Measurements from ENCODE around the gene KIAA1549. TPM values are rescaled to one million over a fixed set of nuclear protein-coding genes. Genes with fewer than 3 reads are reported as not detected.
A peak's percentile ranks its signal among the peaks of the same experiment; 100 is the strongest.
"Not testable (repeated sequence)": the region's sequence is repeated elsewhere in the genome, so short reads cannot be mapped to it uniquely, and the experiment has no call there.

The KIAA1549 gene
- total RNA-seq, 4 donors from 2014 or later: 1.6 to 2.4 (median 1.7) TPM

DNA sequence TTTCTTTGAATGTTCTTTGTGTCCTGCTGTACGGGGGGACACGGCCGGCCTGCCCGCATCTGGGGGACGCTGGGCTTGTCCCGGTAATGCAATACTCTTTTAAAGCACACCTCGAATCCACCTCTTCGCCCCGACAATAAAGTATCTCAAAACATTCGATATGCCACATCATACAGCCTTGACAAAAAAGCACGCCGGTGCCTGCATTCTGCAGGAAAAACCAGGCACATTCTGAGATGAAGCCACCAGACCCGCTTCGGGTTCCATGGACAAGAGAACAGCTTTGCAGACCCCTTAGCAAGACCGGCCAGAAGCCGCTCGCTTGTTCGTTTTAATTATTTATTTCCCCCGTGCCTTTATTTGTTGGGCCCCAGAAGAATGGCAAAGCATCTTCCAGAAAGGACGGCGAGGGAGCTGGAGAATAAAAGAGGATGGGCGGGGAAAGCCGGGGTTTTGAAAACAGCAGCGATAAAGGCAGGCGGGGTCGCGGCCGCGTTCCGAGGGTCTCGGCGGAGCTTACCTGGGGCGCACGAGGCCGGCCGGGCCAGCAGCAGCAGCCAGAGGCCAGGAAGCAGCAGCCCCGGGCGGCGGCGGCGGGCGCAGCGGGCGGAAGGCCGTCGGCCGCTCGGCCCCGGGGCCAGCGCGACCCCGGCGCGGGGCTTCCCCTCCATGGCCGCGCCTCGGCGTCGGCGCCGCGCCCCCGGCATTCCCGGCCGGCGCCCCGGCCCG is 462 bp downstream of the KIAA1549 start:
- H3K4me1 ChIP-seq: peaks cover 0 to 20% (median 5%) of the 10 kb centered on the region in 4 donors
- 0 to 1% methylated on average over 36 to 40 of the region's 68 CpGs for WGBS, 2 donors
- peak overlapping the region; percentile 26 to 78 (median 42) for H3K4me3 ChIP-seq
- H3K27ac ChIP-seq: peak overlapping the region in 1 of 4 donors; percentile 56
- no peaks in the 10 kb centered on the region for H3K9me3 ChIP-seq
- H3K27me3 ChIP-seq: no peaks in the 10 kb centered on the region
- DNase-seq (ENCODE audit: low spot score in 2 of 2): no peak
- H3K36me3 ChIP-seq: no peaks in the 10 kb centered on the region
- TF ChIP-seq POLR2A (IDR thresholded peaks at IDR 0.05) (no peak), EP300 (IDR thresholded peaks at IDR 0.05) (no peak), CTCF (IDR thresholded peaks at IDR 0.05) (no peak)

- TF ChIP-seq CTCF (IDR thresholded peaks at IDR 0.05) (no peak), EP300 (IDR thresholded peaks at IDR 0.05) (no peak), POLR2A (IDR thresholded peaks at IDR 0.05) (no peak)
- Histone ChIP-seq H3K27ac (no peak overlapping the region), H3K9me3 (no peaks in the 10 kb centered on the region), H3K36me3 (no peaks in the 10 kb centered on the region), H3K4me3 (peak overlapping the region in 3 of 4 donors; percentile 31 to 78 (median 52)), H3K4me1 (peaks cover 0 to 20% (median 5%) of the 10 kb centered on the region in 4 donors), H3K27me3 (no peaks in the 10 kb centered on the region)
- WGBS, 2 donors: 27 to 30% methylated on average over 9 of the region's 9 CpGs
- DNase-seq (ENCODE audit: low spot score in 2 of 2): no peak
Observed at GRCh38 chr7:138979988-138980562, 1.1 kb downstream of the KIAA1549 start.

DNA sequence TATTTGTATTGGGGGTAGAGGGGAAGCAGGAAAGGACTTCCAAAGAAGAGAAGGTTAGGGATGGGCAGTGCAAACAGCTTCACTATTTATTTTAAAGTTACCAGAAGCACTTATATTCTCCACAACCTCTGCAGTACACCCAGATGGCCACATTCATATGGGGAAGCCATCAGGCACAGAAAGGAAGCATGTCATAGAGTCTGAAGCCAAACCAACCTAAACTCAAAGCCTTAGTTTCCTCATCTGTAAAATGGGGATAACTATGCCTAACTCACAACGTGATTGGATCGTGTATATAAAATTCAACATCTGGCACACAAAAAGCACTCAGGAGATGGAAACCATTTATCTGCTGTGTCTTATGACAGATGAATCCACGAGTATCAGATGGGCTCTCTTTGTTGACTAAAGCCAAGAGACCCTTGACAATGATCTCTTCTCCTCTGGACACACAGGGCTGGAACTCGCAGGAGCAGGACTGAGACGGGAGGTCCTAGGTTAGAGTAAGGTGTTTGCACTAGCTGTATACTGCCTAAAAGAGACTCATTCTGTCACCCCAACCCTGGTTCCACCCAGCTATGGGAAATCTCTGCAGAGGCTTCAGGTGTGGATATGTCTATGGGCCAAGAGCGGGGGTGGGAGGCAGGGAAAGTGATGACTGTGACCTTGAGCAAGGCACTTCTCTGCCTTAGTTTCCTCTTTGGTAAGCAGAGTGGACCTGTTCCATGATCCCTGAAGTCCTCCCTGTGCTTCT is 1.8 kb downstream of the KIAA1549 start:
- H3K4me3 ChIP-seq: no peak overlapping the region
- no peaks in the 10 kb centered on the region for H3K9me3 ChIP-seq
- no peaks in the 10 kb centered on the region for H3K27me3 ChIP-seq
- WGBS, 2 donors: 95 to 96% methylated on average over 6 of the region's 6 CpGs
- DNase-seq (ENCODE audit: low spot score in 2 of 2): no peak
- H3K4me1 ChIP-seq: peaks cover 0 to 20% (median 5%) of the 10 kb centered on the region in 4 donors
- TF ChIP-seq EP300 (IDR thresholded peaks at IDR 0.05) (no peak), CTCF (IDR thresholded peaks at IDR 0.05) (no peak), POLR2A (IDR thresholded peaks at IDR 0.05) (no peak)
- H3K36me3 ChIP-seq: no peaks in the 10 kb centered on the region
- no peak overlapping the region for H3K27ac ChIP-seq

DNA sequence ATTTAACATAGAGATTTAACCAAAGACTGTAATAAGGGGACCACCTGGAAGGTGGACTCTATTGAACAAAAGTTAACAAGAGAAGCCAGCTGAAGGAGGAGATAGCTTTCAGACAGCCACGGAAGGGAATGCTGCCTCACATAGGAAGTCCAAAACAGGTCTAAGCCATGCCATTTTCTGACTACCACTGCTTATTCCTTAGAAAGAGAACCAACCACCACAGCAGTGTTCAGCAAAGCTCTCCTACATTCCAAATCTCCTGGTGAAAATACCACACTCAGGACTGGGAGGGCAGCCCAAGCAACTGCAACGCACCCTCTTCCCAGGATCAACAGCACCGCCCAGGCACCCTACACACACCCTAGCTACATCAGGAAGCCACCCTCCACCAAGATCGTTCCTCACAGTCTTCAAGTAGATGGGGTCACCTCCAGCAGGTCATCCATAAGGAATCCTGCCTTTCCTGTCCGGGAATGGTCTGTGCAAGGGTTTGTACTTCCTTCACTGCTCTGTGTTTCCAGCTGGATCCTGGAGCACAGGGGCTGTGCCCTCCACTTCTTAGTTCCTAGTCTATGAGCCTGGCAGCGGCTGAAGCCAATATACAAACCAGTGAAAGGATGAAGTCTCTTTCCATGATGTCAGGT is 2.5 kb downstream of the KIAA1549 start:
- TF ChIP-seq POLR2A (IDR thresholded peaks at IDR 0.05) (no peak), EP300 (IDR thresholded peaks at IDR 0.05) (no peak), CTCF (IDR thresholded peaks at IDR 0.05) (no peak)
- no peak for DNase-seq (ENCODE audit: low spot score in 2 of 2)
- H3K4me1 ChIP-seq: peaks cover 0 to 20% (median 5%) of the 10 kb centered on the region in 4 donors
- 82 to 83% methylated on average over 6 of the region's 6 CpGs for WGBS, 2 donors
- no peaks in the 10 kb centered on the region for H3K27me3 ChIP-seq
- no peak overlapping the region for H3K4me3 ChIP-seq
- no peak overlapping the region for H3K27ac ChIP-seq
- no peaks in the 10 kb centered on the region for H3K36me3 ChIP-seq
- no peaks in the 10 kb centered on the region for H3K9me3 ChIP-seq

- H3K9me3 ChIP-seq; DNase-seq (ENCODE audit: low spot score in 2 of 2); H3K27ac ChIP-seq; H3K27me3 ChIP-seq; H3K4me3 ChIP-seq; H3K36me3 ChIP-seq: not testable (repeated sequence)
- peaks cover 0 to 13% (median 4%) of the 10 kb centered on the region in 4 donors for H3K4me1 ChIP-seq
- WGBS, 2 donors: 83 to 91% methylated on average over 11 of the region's 11 CpGs
Observed at GRCh38 chr7:138976161-138976560, 5.0 kb downstream of the KIAA1549 start.

Measured in tibial nerve (tissue), 4 donors.